HG02763 (cell line): ENCODE measurements around the gene SLC43A1.

Experiments
- ATAC-seq: cut with Tn5 transposase; IDR thresholded peaks from one replicate; pipeline ENCODE4 v1.9.1; 2021; ENCODE audit warnings: mild to moderate bottlenecking, moderate library complexity; ENCODE audit not compliant: unreplicated experiment

Gene SLC43A1

GRCh38 chr11:57498540-57498939, 17.0 kb downstream of the SLC43A1 start:
- no peak for ATAC-seq

DNA sequence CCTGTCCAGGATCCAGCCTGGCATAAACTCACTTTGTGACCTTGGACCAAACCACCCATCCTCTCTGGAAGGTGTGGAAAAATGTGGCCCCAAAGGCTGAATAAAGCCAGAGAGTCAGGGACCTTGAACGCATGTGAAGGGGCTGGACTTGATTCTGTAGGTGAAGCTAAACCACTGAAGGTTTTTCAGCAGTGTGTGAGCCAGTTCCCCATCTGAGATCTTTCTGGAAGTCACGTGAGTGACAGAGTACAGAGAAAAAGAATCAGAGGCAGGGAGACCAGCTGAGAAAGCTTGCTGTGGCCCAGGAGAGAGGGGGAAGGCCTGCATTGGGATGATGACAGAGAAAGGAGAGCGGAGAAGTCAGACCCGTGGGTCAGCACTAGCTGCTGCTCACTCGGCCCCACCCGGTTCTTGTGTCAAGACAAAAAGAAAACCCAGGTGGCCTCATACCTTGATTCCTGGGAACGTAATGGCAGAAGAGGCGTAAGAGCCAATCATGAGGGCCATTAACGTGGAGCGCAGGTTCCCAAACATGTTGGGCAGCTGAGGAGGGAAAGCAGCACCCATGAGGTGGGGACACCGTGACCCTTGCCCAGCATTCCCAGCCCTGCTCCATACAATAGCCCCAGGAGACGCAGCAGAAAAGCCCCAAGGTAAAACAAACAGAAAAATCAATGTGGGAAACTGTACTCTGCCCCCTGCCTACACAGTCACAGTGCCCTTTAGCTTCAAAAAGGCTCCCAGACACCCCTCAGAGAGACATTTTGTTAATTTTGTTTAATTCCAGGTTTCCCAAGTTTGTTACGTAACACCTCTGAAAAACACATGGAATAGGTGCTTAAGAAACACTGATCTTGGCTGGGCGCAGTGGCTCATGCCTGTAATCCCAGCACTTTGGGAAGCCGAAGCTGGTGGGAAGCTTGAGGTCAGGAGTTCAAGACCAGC, 17.9 kb downstream of the SLC43A1 start:
- no peak for ATAC-seq

DNA sequence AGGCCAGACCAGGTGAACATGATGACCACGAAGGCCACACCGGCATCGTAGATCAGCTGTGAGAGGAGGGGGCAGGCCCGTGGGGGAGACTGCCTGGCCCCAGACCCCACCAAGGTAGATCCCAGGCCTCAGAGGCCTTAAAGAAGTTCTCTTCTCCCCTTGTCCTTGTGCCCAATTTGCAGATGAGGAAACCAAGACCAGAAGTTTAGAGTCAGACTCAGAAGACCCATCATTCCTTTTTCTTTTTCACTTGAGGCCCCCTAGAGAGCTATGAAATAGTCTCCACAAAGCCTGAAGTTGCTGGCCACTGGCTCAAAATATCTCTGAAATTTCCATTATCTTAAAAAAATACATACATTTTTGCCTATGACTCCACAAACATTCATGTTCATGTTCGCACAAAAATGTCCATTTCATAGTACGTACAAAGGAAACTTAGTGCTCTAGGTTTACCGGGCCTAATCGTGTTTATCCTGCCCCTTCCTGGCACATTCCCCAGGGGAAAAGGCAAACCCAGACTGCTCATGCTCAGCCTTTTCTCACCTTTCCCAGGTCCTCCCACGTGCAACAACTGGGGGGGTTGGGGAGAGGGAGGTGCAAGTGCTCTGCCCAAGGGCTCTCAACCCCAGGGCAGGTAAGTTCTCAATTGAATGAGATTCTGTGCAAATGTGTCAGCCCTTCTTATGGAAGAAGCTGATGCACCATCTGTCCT, 19.2 kb downstream of the SLC43A1 start:
- no peak for ATAC-seq

DNA sequence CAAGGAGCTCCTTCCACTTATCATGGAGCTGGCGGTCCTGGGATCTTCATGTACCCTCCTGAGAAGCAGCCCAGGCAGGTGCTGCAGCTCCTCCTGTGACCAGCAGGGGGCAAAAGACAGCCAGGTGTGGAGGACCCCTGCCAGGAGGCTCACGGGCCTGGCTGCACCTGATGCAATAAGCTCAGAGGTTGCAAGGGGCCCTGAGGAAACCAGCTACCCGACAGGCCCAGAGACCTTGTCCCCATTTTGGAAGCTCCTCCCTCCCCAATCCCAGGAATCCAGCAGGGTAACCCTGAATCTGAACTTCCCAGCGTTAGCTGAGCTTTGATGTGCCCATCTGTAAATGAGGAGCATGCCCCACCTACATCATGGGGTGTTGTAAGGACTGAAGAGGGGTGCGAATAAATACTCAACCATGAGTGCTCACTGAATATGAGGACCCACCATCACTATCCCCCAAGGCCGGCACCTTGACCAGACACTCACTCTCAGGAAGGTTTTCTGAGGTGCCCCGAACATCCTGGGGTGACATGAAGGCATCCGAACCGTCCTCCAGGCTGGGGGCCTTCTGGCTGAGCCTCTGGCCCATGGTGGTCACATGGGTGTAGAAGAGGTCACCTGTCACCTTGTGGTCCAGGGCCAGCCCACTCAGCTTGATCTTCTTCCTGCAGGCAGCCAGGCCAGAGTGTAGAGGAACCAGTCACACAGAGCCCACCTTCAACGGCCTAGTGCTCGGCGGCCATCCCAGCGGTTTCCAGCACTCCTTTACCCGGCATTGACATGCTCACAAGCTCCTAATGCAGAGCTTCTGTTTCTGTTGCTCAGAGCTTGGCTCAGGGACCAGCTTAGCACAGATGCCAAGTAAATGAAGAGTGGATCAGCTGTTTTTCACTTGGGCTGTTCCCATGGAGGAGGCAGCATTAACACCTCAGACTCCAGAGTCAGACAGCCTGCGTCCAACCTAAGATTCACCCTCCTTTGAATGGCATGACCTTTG, 21.7 kb downstream of the SLC43A1 start:
- ATAC-seq: peak; percentile 63

DNA sequence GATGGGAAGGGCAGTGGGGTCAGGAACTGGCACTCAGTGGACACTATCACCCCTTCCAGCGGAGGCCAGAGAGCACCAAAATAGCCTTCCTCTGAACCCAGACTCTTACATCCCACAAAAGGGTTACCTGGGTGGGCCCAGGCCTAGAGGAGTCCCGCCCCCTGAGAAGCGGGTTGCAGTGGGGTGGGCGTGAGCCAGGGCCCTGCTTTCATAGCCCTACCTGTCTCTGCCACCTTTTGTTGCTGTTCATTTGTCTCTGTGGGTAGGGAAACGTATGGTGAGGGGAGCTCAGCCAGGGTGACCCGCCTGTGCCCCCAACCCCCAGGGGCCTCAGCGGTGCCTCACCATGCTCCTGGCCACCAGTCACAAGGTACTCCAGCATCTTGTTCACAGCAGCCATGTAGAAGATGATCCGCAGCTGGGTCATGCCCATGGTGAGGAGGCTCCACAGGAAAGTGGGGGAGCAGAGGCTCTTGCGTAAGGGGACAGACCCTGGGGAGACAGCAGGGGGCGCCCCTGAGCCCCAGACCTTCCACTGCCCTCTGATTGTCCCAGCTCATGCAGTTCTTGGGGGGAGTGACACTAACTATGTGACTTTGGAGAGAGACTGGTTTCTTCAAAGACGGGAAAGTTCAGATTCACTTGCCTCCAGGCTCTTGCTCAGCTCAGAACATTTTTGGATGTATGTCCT, 24.0 kb downstream of the SLC43A1 start:
- no peak for ATAC-seq

GRCh38 chr11:57490456-57491248, 24.9 kb downstream of the SLC43A1 start:
- ATAC-seq: no peak

- no peak for ATAC-seq
Observed at GRCh38 chr11:57487920-57488659, 27.4 kb downstream of the SLC43A1 start.

DNA sequence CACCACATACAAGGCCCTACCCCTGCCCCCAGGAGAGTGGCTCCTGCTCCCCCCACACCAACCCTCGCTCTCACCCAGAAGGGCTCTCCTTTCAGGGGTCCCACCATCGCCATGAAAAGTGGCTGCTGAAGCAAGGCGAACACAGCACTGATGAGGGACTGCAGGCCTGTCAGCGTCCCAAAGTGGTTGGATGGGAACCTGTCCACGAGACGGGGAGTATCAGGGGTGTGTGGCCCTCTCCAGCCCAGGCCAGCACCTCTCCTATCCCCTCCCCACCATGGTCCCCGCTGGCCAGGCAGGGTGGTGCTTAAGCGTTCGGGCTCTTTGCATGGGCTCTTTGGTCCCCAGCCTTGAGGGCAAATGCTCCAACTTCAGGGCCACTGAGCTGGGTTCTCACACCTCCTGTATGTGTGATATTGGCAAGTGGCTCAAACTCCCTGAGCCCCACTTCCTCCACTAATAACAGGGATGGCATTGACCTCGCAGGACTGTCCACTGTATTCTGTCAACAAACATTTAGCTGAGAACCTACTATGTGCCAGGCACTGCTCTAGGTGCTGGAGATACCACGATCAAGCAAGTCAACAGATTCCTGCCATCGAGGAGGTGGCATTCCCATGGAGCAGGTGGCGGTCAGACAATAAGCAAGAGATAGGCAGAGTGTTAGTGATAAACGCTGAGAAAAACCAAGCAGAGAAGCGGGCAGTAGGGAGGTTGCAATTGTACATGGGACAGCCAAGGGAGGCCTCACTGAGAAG, 28.3 kb downstream of the SLC43A1 start:
- no peak for ATAC-seq

GRCh38 chr11:57485217-57485990, 30.1 kb downstream of the SLC43A1 start:
- no peak for ATAC-seq

- ATAC-seq: peak; percentile 65
Observed at GRCh38 chr11:57484141-57484710, 31.3 kb downstream of the SLC43A1 start.

GRCh38 chr11:57483562-57483918, 32.0 kb downstream of the SLC43A1 start:
- ATAC-seq: no peak

DNA sequence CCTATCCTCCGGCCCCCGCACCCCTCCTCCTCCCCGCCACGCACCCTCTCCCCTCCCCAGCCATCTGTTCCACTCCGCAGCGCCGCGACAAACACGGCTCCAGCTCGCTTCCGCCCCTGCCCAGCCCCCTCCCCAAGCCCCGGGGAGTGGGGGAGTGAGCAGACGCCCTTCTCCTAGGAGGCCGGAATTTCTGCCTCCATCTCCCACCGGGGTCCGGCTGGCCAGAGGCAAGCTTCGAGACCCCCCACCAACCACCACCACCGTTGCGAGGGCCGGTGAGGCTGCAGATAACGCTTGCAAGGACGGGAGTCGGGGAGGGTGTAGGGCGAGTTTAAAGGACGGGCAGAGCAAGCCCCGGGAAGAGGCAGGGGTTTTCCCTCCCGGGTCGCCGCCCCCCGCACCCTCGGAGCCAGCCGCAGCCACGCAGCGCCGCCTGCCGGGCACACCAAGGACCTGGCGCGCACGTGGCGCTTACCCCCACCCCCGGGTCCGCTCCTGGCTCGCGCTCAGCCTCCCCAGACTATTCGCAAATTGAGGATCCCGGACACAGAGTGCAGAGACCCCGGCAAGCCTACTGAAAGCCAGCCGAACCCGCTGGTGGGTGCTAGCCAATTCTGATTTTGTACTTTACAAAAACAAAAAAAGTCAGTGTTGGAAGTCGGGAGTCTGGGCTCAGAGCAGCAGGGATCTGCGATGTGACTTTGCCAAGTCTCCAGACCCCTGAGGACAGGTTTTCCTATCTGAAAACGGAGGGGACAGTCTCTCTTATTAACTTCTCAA, 32.5 kb downstream of the SLC43A1 start:
- ATAC-seq: peak; percentile 42

DNA sequence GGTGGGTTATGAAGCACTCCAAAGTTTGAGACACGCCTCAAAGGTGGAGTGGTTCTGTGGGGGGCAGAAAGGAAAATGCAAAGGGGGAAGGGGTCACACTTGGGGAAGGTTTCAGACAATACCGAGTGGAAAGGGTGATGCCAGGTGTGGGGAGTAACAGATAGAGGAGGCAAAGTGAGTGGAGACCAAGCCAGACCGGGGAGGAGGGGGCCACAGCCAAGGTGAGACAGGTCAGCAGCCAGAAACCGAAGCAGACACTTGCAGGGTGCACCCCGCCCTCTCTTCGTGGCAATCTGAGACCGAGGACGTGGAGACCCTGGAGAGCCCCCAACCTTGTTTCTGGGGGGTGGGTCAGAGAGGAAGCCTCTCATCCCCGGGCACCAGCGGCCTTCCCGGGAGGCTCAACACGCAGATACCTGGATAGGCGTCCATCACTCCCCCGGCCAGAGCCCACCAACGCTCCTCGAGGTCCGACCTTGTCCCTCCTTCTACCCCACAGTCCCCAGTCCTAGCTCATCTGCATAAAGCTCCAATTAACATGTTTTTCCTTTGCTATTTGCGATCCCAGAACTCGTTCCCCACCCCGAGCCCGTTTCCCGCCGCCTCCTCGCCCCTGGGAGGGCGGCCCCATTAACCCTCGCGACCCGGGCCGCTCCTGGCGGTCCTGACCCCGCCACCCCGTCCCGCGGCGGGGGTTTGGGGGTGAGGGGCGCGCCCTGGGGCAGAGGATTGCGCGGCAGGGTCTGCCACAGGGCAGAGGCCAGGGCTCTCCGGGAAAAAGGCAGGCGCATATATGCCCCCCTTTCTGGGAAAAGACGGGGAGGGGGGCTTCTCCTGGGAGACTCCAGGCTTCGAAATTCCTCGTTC, 33.4 kb downstream of the SLC43A1 start:
- no peak for ATAC-seq

DNA sequence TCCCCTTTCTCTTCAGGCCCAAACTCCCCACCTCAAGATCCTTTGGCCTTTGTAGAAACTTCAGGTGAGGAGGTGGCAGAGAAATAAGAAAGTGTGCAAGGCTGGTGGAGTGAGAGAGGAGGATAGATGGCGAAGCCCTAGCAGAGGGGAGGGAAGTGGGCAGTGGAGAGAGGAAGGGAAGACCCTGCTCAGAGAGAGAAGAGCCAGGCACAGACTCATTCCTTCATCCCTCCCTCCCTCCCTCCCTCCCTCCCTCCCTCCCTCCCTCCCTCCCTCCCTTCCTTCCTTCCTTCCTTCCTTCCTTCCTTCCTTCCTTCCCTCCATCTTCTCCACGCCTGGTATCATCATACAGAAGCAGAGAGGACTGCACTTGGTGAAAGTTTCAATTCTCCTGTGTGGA, 34.2 kb downstream of the SLC43A1 start:
- no peak for ATAC-seq

- ATAC-seq: no peak
Observed at GRCh38 chr11:57480409-57481137, 34.9 kb downstream of the SLC43A1 start.
